ENCODE data around the gene RIMKLA. TPM values are rescaled to one million over a fixed set of nuclear protein-coding genes. Genes with fewer than 3 reads are reported as not detected.
A peak's percentile ranks its signal among the peaks of the same experiment; 100 is the strongest.

Gene RIMKLA
- total and polyA plus RNA-seq, 10 of the 15 experiments (the other 5 are each of a cell fraction or from before 2014, with no cell fraction given) = 0.01 to 0.52 (median 0.08) TPM

DNA sequence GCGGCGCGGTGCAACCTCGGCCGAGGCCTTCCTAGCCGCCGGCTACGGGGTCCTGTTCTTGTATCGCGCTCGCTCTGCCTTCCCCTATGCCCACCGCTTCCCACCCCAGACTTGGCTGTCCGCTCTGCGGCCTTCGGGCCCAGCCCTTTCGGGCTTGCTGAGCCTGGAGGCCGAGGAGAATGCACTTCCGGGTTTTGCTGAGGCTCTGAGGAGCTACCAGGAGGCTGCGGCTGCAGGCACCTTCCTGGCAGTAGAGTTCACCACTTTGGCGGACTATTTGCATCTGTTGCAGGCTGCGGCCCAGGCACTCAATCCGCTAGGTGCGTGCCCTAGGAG is 76.1 kb downstream of the RIMKLA start (continued):
- TF ChIP-seq, protein P1, sequence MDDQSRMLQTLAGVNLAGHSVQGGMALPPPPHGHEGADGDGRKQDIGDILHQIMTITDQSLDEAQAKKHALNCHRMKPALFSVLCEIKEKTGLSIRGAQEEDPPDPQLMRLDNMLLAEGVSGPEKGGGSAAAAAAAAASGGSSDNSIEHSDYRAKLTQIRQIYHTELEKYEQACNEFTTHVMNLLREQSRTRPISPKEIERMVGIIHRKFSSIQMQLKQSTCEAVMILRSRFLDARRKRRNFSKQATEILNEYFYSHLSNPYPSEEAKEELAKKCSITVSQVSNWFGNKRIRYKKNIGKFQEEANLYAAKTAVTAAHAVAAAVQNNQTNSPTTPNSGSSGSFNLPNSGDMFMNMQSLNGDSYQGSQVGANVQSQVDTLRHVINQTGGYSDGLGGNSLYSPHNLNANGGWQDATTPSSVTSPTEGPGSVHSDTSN (IDR thresholded peaks at IDR 0.05; ENCODE audit: insufficient replicate concordance, low read depth, low read length) = no peak
- peak; percentile 4; the same call in 1 of the 2 replicates for TF ChIP-seq LARP7 (IDR thresholded peaks at IDR 0.05)
- peak; percentile 50 for TF ChIP-seq SPI1 (IDR thresholded peaks at IDR 0.05; ENCODE audit: borderline replicate concordance, insufficient read depth, low read depth, low read length)
- TF ChIP-seq KLF5 (IDR thresholded peaks at IDR 0.05; ENCODE audit: partially characterized antibody) = no peak
- no peak for TF ChIP-seq FOXM1 (IDR thresholded peaks at IDR 0.05; ENCODE audit: low read depth, low read length)
- TF ChIP-seq ZBED1 (IDR thresholded peaks at IDR 0.05; ENCODE audit: borderline replicate concordance) = no peak
- TF ChIP-seq SREBF2 (IDR thresholded peaks at IDR 0.05; ENCODE audit: low read length) = no peak
- no peak; the same call in 1 of the 2 replicates for TF ChIP-seq CBFB (IDR thresholded peaks at IDR 0.05; ENCODE audit: low read depth)
- TF ChIP-seq GABPA (IDR thresholded peaks at IDR 0.05; ENCODE audit: low read depth) = 0 out of 2 replicates have a peak, but pooled peaks have one; percentile 29
- TF ChIP-seq ZZZ3 (IDR thresholded peaks at IDR 0.05; ENCODE audit: control insufficient read depth, insufficient read length, low read depth) = no peak
- TF ChIP-seq NBN (IDR thresholded peaks at IDR 0.05) = peak; percentile 5; the same call in 1 of the 2 replicates
- no peak for TF ChIP-seq STAT3 (IDR thresholded peaks at IDR 0.05; ENCODE audit: low read depth, low read length)
- TF ChIP-seq, protein P2, sequence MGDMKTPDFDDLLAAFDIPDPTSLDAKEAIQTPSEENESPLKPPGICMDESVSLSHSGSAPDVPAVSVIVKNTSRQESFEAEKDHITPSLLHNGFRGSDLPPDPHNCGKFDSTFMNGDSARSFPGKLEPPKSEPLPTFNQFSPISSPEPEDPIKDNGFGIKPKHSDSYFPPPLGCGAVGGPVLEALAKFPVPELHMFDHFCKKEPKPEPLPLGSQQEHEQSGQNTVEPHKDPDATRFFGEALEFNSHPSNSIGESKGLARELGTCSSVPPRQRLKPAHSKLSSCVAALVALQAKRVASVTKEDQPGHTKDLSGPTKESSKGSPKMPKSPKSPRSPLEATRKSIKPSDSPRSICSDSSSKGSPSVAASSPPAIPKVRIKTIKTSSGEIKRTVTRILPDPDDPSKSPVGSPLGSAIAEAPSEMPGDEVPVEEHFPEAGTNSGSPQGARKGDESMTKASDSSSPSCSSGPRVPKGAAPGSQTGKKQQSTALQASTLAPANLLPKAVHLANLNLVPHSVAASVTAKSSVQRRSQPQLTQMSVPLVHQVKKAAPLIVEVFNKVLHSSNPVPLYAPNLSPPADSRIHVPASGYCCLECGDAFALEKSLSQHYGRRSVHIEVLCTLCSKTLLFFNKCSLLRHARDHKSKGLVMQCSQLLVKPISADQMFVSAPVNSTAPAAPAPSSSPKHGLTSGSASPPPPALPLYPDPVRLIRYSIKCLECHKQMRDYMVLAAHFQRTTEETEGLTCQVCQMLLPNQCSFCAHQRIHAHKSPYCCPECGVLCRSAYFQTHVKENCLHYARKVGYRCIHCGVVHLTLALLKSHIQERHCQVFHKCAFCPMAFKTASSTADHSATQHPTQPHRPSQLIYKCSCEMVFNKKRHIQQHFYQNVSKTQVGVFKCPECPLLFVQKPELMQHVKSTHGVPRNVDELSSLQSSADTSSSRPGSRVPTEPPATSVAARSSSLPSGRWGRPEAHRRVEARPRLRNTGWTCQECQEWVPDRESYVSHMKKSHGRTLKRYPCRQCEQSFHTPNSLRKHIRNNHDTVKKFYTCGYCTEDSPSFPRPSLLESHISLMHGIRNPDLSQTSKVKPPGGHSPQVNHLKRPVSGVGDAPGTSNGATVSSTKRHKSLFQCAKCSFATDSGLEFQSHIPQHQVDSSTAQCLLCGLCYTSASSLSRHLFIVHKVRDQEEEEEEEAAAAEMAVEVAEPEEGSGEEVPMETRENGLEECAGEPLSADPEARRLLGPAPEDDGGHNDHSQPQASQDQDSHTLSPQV (IDR thresholded peaks at IDR 0.05) = no peak
- TF ChIP-seq HCFC1 (IDR thresholded peaks at IDR 0.05; ENCODE audit: low read length) = 0 out of 2 replicates have a peak, but pooled peaks have one; percentile 8
- TF ChIP-seq GATAD2B (conservative IDR thresholded peaks at IDR 0.05; ENCODE audit: low read depth) = peak; percentile 19
- TF ChIP-seq CREM (IDR thresholded peaks at IDR 0.05; ENCODE audit: low read depth) = no peak
- TF ChIP-seq, protein P3, sequence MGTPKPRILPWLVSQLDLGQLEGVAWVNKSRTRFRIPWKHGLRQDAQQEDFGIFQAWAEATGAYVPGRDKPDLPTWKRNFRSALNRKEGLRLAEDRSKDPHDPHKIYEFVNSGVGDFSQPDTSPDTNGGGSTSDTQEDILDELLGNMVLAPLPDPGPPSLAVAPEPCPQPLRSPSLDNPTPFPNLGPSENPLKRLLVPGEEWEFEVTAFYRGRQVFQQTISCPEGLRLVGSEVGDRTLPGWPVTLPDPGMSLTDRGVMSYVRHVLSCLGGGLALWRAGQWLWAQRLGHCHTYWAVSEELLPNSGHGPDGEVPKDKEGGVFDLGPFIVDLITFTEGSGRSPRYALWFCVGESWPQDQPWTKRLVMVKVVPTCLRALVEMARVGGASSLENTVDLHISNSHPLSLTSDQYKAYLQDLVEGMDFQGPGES (IDR thresholded peaks at IDR 0.05) = no peak
- TF ChIP-seq MTA2 (IDR thresholded peaks at IDR 0.05; ENCODE audit: low read depth) = no peak
- no peak for TF ChIP-seq YY1 (IDR thresholded peaks at IDR 0.05; ENCODE audit: low read depth, low read length)
- no peak for TF ChIP-seq PAX8 (IDR thresholded peaks at IDR 0.05)
- TF ChIP-seq POLR2AphosphoS2 (IDR thresholded peaks at IDR 0.05; ENCODE audit: low read depth, low read length) = no peak
- no peak for TF ChIP-seq NFYB (IDR thresholded peaks at IDR 0.05; ENCODE audit: insufficient read depth, low read depth, low read length)
- no peak for TF ChIP-seq MYC (IDR thresholded peaks at IDR 0.05; ENCODE audit: insufficient read depth, insufficient read length, insufficient replicate concordance, low read length, severe bottlenecking)
- TF ChIP-seq TARDBP (IDR thresholded peaks at IDR 0.05; ENCODE audit: borderline replicate concordance) = no peak
- no peak for TF ChIP-seq CBX3 (IDR thresholded peaks at IDR 0.05; ENCODE audit: borderline replicate concordance, low read depth)
- no peak for TF ChIP-seq YBX1 (IDR thresholded peaks at IDR 0.05)
- TF ChIP-seq NR2C1 (IDR thresholded peaks at IDR 0.05) = peak; percentile 62
- TF ChIP-seq EP300 (IDR thresholded peaks at IDR 0.05; ENCODE audit: borderline replicate concordance in 1 of 2, control insufficient read depth in 1 of 2, low read depth in 2 of 2, low read length in 2 of 2) = no peak
- TF ChIP-seq RUNX3 (IDR thresholded peaks at IDR 0.05; ENCODE audit: low read length) = peak; percentile 30; the same call in 1 of the 2 replicates

All from GM12878 (cell line).